H1 (cell line): ENCODE data around the gene MIXL1. TPM values are rescaled to one million over a fixed set of nuclear protein-coding genes. Genes with fewer than 3 reads are reported as not detected.

Experiments used
- CTCF ChIA-PET: fragments of 300-600 bp; sonication (Branson Sonifier 250); formaldehyde crosslinking; loops from one replicate; lab custom pipeline; 2021; ENCODE audit not compliant: partially characterized antibody; lab: Charles Lee
- POLR2A ChIA-PET: fragments of 300-600 bp; sonication (Branson Sonifier 250); formaldehyde crosslinking; loops from one replicate; lab custom pipeline; 2021; ENCODE audit warnings: inconsistent platforms; ENCODE audit not compliant: partially characterized antibody; lab: Charles Lee
- DNase-seq, 2 experiments: peaks; one replicate each; pipeline versions ENCODE4 v3.0.0 to v3.0.0-alpha.2; 2010 to 2022; ENCODE audit warnings: low spot score in 2 of 2, low read depth in 1 of 2, mixed read lengths in 1 of 2
- FAIRE-seq: peaks from 2 replicates; lab custom pipeline; 2011; peaks lifted over from hg19 to GRCh38; lab: Jason Lieb, UNC
- H2AFZ ChIP-seq: 2 replicates; pipeline ENCODE4 v1.8.1; 2012; ENCODE audit warnings: low read length, inconsistent platforms
- H2AK5ac ChIP-seq: 2 replicates; pipeline ENCODE4 v1.6.1; 2013; ENCODE audit warnings: low read depth, low read length
- H2BK120ac ChIP-seq: replicated peaks from 2 replicates; pipeline ENCODE3; 2013; ENCODE audit warnings: low read depth, low read length, inconsistent platforms
- H2BK12ac ChIP-seq: 2 replicates; pipeline ENCODE4 v1.6.1; 2013; ENCODE audit warnings: low read depth, low read length
- H2BK15ac ChIP-seq: 2 replicates; pipeline ENCODE4 v1.6.1; 2013; ENCODE audit warnings: low read length
- H2BK20ac ChIP-seq: 2 replicates; pipeline ENCODE4 v1.6.1; 2013; ENCODE audit warnings: low read length
- H2BK5ac ChIP-seq: 2 replicates; pipeline ENCODE4 v1.6.1; 2013; ENCODE audit warnings: low read depth, low read length
- H3K14ac ChIP-seq: 2 replicates; pipeline ENCODE4 v1.6.1; 2013; ENCODE audit warnings: inconsistent platforms; ENCODE audit not compliant: insufficient read length
- H3K18ac ChIP-seq: 2 replicates; pipeline ENCODE4 v1.6.1; 2013; ENCODE audit warnings: low read length; ENCODE audit errors: extremely low read depth
- H3K23ac ChIP-seq: 2 replicates; pipeline ENCODE4 v1.6.1; 2013; ENCODE audit warnings: inconsistent platforms; ENCODE audit not compliant: insufficient read length
- H3K23me2 ChIP-seq: 2 replicates; pipeline ENCODE4 v1.6.1; 2013; ENCODE audit warnings: low read depth, low read length
- H3K27ac ChIP-seq: 2 replicates; pipeline ENCODE4 v1.6.1; 2011; ENCODE audit warnings: low read depth, low read length, inconsistent platforms
- H3K27me3 ChIP-seq, 4 experiments: replicated peaks in 1 of 4; 1 replicate in 1 of 4; 2 replicates in 3 of 4; pipeline versions ENCODE4 v1.6.1 to v1.8.1; 2011 to 2013; ENCODE audit warnings: low read length in 3 of 4, mild to moderate bottlenecking in 3 of 4, inconsistent platforms in 2 of 4, mixed read lengths in 2 of 4, moderate library complexity in 1 of 4; ENCODE audit not compliant: control insufficient read depth in 3 of 4, insufficient read depth in 3 of 4; ENCODE audit errors: extremely low read depth in 1 of 4
- H3K36me3 ChIP-seq, 4 experiments: 2 replicates each; pipeline versions ENCODE4 v1.6.1 to v1.8.1; 2011 to 2013; ENCODE audit warnings: mild to moderate bottlenecking in 4 of 4, low read length in 3 of 4, moderate library complexity in 2 of 4, control low read depth in 1 of 4, inconsistent platforms in 1 of 4; ENCODE audit not compliant: insufficient read depth in 4 of 4, control insufficient read depth in 2 of 4
- H3K4ac ChIP-seq: replicated peaks from 2 replicates; pipeline ENCODE3; 2013; ENCODE audit warnings: low read length, low read depth, mixed read lengths, inconsistent platforms; ENCODE audit not compliant: insufficient read length
- H3K4me1 ChIP-seq, 4 experiments: replicated peaks in 1 of 4; 1 replicate in 1 of 4; 2 replicates in 3 of 4; pipeline versions ENCODE4 v1.6.1 to v1.8.1; 2011 to 2013; ENCODE audit warnings: low read length in 3 of 4, inconsistent platforms in 2 of 4, mixed read lengths in 1 of 4; ENCODE audit not compliant: insufficient read depth in 4 of 4, control insufficient read depth in 3 of 4
- H3K4me2 ChIP-seq, 2 experiments: 2 replicates each; pipeline versions ENCODE4 v1.6.1 to v1.8.1; 2011 to 2013; ENCODE audit warnings: low read depth in 2 of 2, low read length in 2 of 2, control low read depth in 1 of 2, inconsistent platforms in 1 of 2, mild to moderate bottlenecking in 1 of 2; ENCODE audit not compliant: insufficient read depth in 1 of 2
- H3K4me3 ChIP-seq, 4 experiments: fragments of 200-600, 300-600 bp in 1 of 4; sonication (generic), shearing (Covaris generic), sonication (Bioruptor Twin) in 1 of 4; 2 replicates each; pipeline versions ENCODE4 v1.5.1 to v1.8.1; 2011 to 2016; ENCODE audit warnings: low read length in 4 of 4, low read depth in 3 of 4, control low read depth in 2 of 4, inconsistent platforms in 2 of 4, mild to moderate bottlenecking in 2 of 4, mixed read lengths in 1 of 4, moderate library complexity in 1 of 4; ENCODE audit not compliant: insufficient read depth in 2 of 4; ENCODE audit errors: extremely low read depth in 1 of 4
- H3K56ac ChIP-seq: replicated peaks from 2 replicates; pipeline ENCODE3; 2013; ENCODE audit warnings: low read depth, mild to moderate bottlenecking, mixed read lengths, low read length, inconsistent platforms; ENCODE audit not compliant: insufficient read length
- H3K79me1 ChIP-seq: 2 replicates; pipeline ENCODE4 v1.6.1; 2013; ENCODE audit warnings: low read depth, low read length, control low read depth
- H3K79me2 ChIP-seq, 2 experiments: 2 replicates each; pipeline versions ENCODE4 v1.6.1 to v1.8.1; 2012 to 2013; ENCODE audit warnings: low read length in 2 of 2, mild to moderate bottlenecking in 2 of 2, inconsistent platforms in 1 of 2; ENCODE audit not compliant: insufficient read depth in 2 of 2, control insufficient read depth in 1 of 2
- H3K9ac ChIP-seq, 4 experiments: replicated peaks in 1 of 4; 1 replicate in 1 of 4; 2 replicates in 3 of 4; pipeline versions ENCODE4 v1.6.1 to v1.8.1; 2011 to 2013; ENCODE audit warnings: low read depth in 3 of 4, low read length in 3 of 4, control low read depth in 2 of 4, mild to moderate bottlenecking in 2 of 4, moderate library complexity in 2 of 4, inconsistent platforms in 1 of 4; ENCODE audit errors: extremely low read depth in 1 of 4
- H3K9me3 ChIP-seq, 2 experiments: 2 replicates each; pipeline versions ENCODE4 v1.6.1 to v1.8.1; 2012 to 2013; ENCODE audit warnings: mild to moderate bottlenecking in 2 of 2, moderate library complexity in 2 of 2, control low read depth in 1 of 2, inconsistent platforms in 1 of 2, low read depth in 1 of 2, low read length in 1 of 2, mixed read lengths in 1 of 2; ENCODE audit not compliant: insufficient read depth in 2 of 2
- H4K20me1 ChIP-seq, 2 experiments: replicated peaks in 1 of 2; 2 replicates each; pipeline versions ENCODE3 to v1.8.1; 2011 to 2013; ENCODE audit warnings: inconsistent platforms in 2 of 2, low read length in 2 of 2, mild to moderate bottlenecking in 1 of 2; ENCODE audit not compliant: insufficient read depth in 2 of 2, control insufficient read depth in 1 of 2
- H4K5ac ChIP-seq: 2 replicates; pipeline ENCODE4 v1.6.1; 2013; ENCODE audit warnings: low read length, low read depth, mixed read lengths, inconsistent platforms; ENCODE audit not compliant: insufficient read length
- H4K8ac ChIP-seq: 2 replicates; pipeline ENCODE4 v1.8.0; 2013; ENCODE audit warnings: mild to moderate bottlenecking, moderate library complexity, low read length, inconsistent platforms; ENCODE audit not compliant: insufficient read depth; ENCODE audit errors: extremely low read depth
- H4K91ac ChIP-seq: replicated peaks from 2 replicates; pipeline ENCODE3; 2013; ENCODE audit warnings: low read length, mixed read lengths, inconsistent platforms; ENCODE audit not compliant: insufficient read length
- BACH1 ChIP-seq: IDR thresholded peaks from 2 replicates; pipeline ENCODE4 v1.6.1; 2012; ENCODE audit warnings: low read length, improper control_type of control experiment
- BRCA1 ChIP-seq: IDR thresholded peaks from 2 replicates; pipeline ENCODE4 v1.6.1; 2012; ENCODE audit warnings: low read depth, low read length, improper control_type of control experiment
- CHD2 ChIP-seq: IDR thresholded peaks from 2 replicates; pipeline ENCODE4 v1.6.1; 2012; ENCODE audit warnings: low read length, improper control_type of control experiment
- GABPA ChIP-seq: IDR thresholded peaks from 2 replicates; pipeline ENCODE4 v1.6.1; 2011; ENCODE audit warnings: mild to moderate bottlenecking, low read length, moderate library complexity, borderline replicate concordance; ENCODE audit not compliant: insufficient read depth
- RBBP5 ChIP-seq: IDR thresholded peaks from 2 replicates; pipeline ENCODE4 v1.7.1; 2012; ENCODE audit warnings: low read depth, mild to moderate bottlenecking, inconsistent platforms, low read length, moderate library complexity, borderline replicate concordance
- SAP30 ChIP-seq: fragments of 300-600 bp; sonication (generic); IDR thresholded peaks from 2 replicates; pipeline ENCODE4 v1.7.1; 2012; ENCODE audit warnings: low read length, moderate library complexity, mild to moderate bottlenecking, inconsistent platforms; ENCODE audit not compliant: insufficient read depth, insufficient replicate concordance
- SIN3A ChIP-seq, 2 experiments: IDR thresholded peaks in 1 of 2; conservative IDR thresholded peaks in 1 of 2; 2 replicates each; pipeline ENCODE4 v1.6.1; 2011 to 2012; ENCODE audit warnings: low read length in 2 of 2, improper control_type of control experiment in 1 of 2, low read depth in 1 of 2, mild to moderate bottlenecking in 1 of 2
- TAF1 ChIP-seq: IDR thresholded peaks from 2 replicates; pipeline ENCODE4 v1.6.1; 2011; ENCODE audit warnings: mild to moderate bottlenecking, low read depth, low read length
- WGBS, 2 experiments: shearing (Covaris generic) in 1 of 2; methylation state at CpG; one replicate each; pipeline versions ENCODE4 v1.1.6 to v1.1.7; 2013 to 2015; ENCODE audit warnings: low lambda C conversion rate in 2 of 2, mixed read lengths in 2 of 2, inconsistent platforms in 1 of 2, low coverage in 1 of 2, missing lambda C conversion rate in 1 of 2; ENCODE audit not compliant: insufficient replicate concordance in 2 of 2, insufficient coverage in 1 of 2, insufficient read length in 1 of 2; ENCODE audit errors: extremely low coverage in 1 of 2, missing lambda C conversion rate in 1 of 2; 5-methylcytosine and 5-hydroxymethylcytosine counted together
- polyA plus RNA-seq, 7 experiments: library from polyadenylated mRNA; depleted of rRNA in 3 of 7; stranded (reverse) in 5 of 7; unstranded in 2 of 7; fragments of >200 nt in 5 of 7; fragments of 200-250 nt in 2 of 7; gene quantifications; 1 replicate in 5 of 7; 2 replicates in 1 of 7; 4 replicates in 1 of 7; pipeline versions ENCODE4 v1.2.1 to v1.2.3, GENCODE V29; 2011 to 2013; ENCODE audit warnings: missing spikeins in 2 of 7, mixed read lengths in 2 of 7
- total RNA-seq: library from RNA; stranded (reverse); fragmentation: NEBNext Ultra II Directional; extraction: Animal tissue kit (Norgen Biotek cat#: 25700); gene quantifications from 2 replicates; pipeline ENCODE4 v1.2.1, GENCODE V29; 2021

Gene MIXL1
- total and polyA plus RNA-seq, 2 of the 8 experiments (the other 6 are each of a cell fraction or from before 2014, with no cell fraction given), result 1.5 to 1.8 TPM

DNA sequence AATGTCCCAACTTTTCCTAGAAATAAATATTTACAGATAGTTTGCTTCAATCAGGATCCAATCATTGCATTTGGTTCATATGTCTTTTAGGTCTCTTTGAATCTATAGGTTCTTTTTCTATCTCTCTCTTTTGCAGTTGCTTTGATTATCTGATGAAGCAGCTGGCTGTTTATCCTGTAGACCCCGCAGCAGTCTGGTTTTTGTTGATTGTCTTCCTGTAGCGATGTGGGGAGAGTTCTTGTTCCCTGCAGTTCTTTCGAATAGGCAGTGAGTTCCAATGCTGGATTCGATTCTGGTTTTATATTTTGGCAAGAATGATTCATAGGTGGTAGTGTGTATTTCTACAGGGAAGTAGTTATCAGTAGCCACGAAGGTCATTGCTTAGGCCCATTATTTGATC lies 7.4 kb upstream of the MIXL1 start:
- H3K27ac ChIP-seq, result no peak overlapping the region
- no peak overlapping the region for H3K4ac ChIP-seq
- H2BK120ac ChIP-seq, result no peak overlapping the region
- H3K79me1 ChIP-seq, result no peaks in the 10 kb centered on the region
- H4K91ac ChIP-seq, result no peak overlapping the region
- DNase-seq (no peak), FAIRE-seq (no peak)
- H3K4me2 ChIP-seq, result no peak overlapping the region
- no peaks in the 10 kb centered on the region for H3K23me2 ChIP-seq
- H3K56ac ChIP-seq, result no peak overlapping the region
- H4K8ac ChIP-seq, result no peak overlapping the region
- H2AFZ ChIP-seq, result no peak overlapping the region
- no peak overlapping the region for H2BK5ac ChIP-seq
- H2BK15ac ChIP-seq, result no peak overlapping the region
- peaks cover 0 to 15% (median 6%) of the 10 kb centered on the region in 4 experiments; a peak in 6 of 7 replicates for H3K4me1 ChIP-seq
- H4K20me1 ChIP-seq, result no peaks in the 10 kb centered on the region
- H2BK20ac ChIP-seq, result no peak overlapping the region
- no peak overlapping the region for H3K9ac ChIP-seq
- H2AK5ac ChIP-seq, result no peak overlapping the region
- H4K5ac ChIP-seq, result no peak overlapping the region
- H3K14ac ChIP-seq, result no peak overlapping the region
- H3K27me3 ChIP-seq, result no peaks in the 10 kb centered on the region; a peak in 1 of 7 replicates
- 78% methylated on average over 5 of the region's 5 CpGs; no CpG with 5 or more reads in 1 of the 2 experiments for WGBS, 2 experiments
- H3K79me2 ChIP-seq, result no peaks in the 10 kb centered on the region
- POLR2A ChIA-PET, result interaction anchor here (1.0 kb wide), 1 partner anchor 154 kb away, joined by 3 read pairs; the partner anchor contains the start of gene H3-3A
- H3K23ac ChIP-seq, result no peak overlapping the region
- CTCF ChIA-PET, result interaction anchor here (0.7 to 4.8 kb wide), 2 partner anchors 19 to 90 kb away, joined by 3 to 14 read pairs; no protein-coding TSS in a partner anchor
- no peak overlapping the region for H3K18ac ChIP-seq
- H3K9me3 ChIP-seq, result no peaks in the 10 kb centered on the region
- no peak overlapping the region for H3K4me3 ChIP-seq
- H3K36me3 ChIP-seq, result no peaks in the 10 kb centered on the region
- no peak overlapping the region for H2BK12ac ChIP-seq
- no peak for TF ChIP-seq BRCA1
- TF ChIP-seq TAF1, result no peak
- TF ChIP-seq BACH1, result no peak
- TF ChIP-seq CHD2, result no peak
- TF ChIP-seq SIN3A (conservative IDR thresholded peaks at IDR 0.05 in 1 of 2, IDR thresholded peaks at IDR 0.05 in 1 of 2; ENCODE audit: low read depth in 1 of 2, low read length in 2 of 2), result no peak
- TF ChIP-seq SAP30, result no peak
- TF ChIP-seq GABPA, result no peak
- no peak for TF ChIP-seq RBBP5
